Measurements from ENCODE around the gene FRMD8. TPM values are rescaled to one million over a fixed set of nuclear protein-coding genes. Genes with fewer than 3 reads are reported as not detected.

Gene FRMD8
- total RNA-seq, 1 donor from 2014 or later, result 24.6 TPM

DNA sequence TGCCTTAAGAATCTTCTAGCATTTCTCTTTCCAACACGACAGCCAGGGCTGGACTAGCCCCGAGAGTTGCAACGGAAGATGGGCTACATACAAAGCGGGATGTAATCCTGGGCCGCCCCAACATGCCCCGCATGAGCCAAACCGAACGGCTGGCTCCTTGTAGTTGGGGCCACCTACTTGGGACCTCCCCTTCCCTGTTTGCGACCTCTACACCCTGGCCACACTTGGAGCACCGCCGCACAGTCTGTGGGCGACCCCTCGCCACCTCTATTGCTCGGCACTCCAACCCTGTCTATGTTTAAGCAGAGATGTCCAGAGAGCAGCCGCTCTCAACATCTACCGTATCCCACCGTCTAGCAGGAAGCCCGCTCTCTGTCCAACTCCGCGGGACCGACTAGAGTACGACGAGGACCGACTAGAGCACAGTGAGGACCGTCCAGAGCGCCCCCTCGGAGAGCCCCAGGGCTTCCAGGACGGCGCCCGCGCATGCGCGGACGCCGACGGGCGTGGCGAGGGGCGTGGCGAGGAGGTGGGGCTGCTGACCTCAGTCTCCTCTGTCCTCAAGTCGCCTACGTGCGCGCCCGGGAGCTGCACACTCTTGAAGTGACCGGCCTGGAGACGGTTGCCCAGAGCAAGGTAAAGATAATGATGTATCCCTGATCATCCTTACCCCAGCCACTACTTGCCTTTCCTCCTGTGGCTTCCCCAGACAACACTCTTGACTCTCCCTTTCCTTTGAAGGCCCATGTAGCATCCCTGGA is 68.4 kb downstream of the FRMD8 start:
- peak; percentile 79 for DNase-seq

DNA sequence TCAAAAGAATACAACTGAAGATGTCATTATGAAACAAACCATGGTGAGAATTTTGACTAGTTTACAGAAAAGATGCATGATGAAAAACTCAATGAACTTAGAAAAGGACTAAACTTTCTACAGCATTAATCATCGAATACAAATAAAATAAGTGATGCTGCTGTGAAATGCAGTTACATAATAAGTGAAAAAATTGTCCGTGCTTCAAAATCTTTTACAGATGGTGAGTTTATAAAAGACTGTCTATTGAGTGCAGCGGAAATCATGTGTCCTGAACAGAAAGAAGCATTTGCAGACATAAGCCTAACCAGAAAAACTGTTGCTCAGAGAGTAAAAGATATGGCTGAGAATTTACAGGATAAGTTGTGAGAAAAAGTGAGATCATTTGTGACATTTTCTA is 70.0 kb downstream of the FRMD8 start:
- DNase-seq, result peak; percentile 62

- DNase-seq, result no peak
Measured at GRCh38 chr11:65459552-65459951, 73.1 kb downstream of the FRMD8 start.

Small RNAs within 50 kb of the gene (small RNA-seq; reads per million reads assigned to genes)
- not detected for gene RF01684 (ENCODE audit: low replicate concordance)

Other genes starting within 250 kb of the FRMD8 start
- not detected for gene SPDYC, start 216.4 kb upstream of the FRMD8 start, total RNA-seq
- 79.7 TPM for gene CAPN1, start 204.7 kb upstream of the FRMD8 start, total RNA-seq
- 8.1 TPM for gene POLA2, start 124.7 kb upstream of the FRMD8 start, total RNA-seq
- 3.7 TPM for gene CDC42EP2, start 71.8 kb upstream of the FRMD8 start, total RNA-seq
- 30.2 TPM for gene DPF2, start 52.8 kb upstream of the FRMD8 start, total RNA-seq
- 0.20 TPM for gene TIGD3, start 31.9 kb upstream of the FRMD8 start, total RNA-seq
- gene SLC25A45, start 4.0 kb upstream of the FRMD8 start, total RNA-seq, result 4.6 TPM
- gene NEAT1, start 36.2 kb downstream of the FRMD8 start, total RNA-seq, result 308 TPM
- gene MALAT1, start 112.4 kb downstream of the FRMD8 start, total RNA-seq, result 23,607 TPM
- 30.2 TPM for gene SCYL1, start 138.4 kb downstream of the FRMD8 start, total RNA-seq
- gene LTBP3, start 171.7 kb downstream of the FRMD8 start, total RNA-seq, result 56.0 TPM
- 18.5 TPM for gene ZNRD2, start 183.8 kb downstream of the FRMD8 start, total RNA-seq
- 9.8 TPM for gene FAM89B, start 185.9 kb downstream of the FRMD8 start, total RNA-seq
- 49.5 TPM for gene EHBP1L1, start 189.4 kb downstream of the FRMD8 start, total RNA-seq
- gene KCNK7, start 209.2 kb downstream of the FRMD8 start, total RNA-seq, result 8.5 TPM
- 20.8 TPM for gene MAP3K11, start 227.6 kb downstream of the FRMD8 start, total RNA-seq
- 8.6 TPM for gene PCNX3, start 229.1 kb downstream of the FRMD8 start, total RNA-seq